ENCODE results near the gene SUGCT. TPM values are rescaled to one million over a fixed set of nuclear protein-coding genes. Genes with fewer than 3 reads are reported as not detected.

SUGCT gene
- total RNA-seq, 4 donors from 2014 or later: 7.8 to 15.0 (median 12.8) TPM

DNA sequence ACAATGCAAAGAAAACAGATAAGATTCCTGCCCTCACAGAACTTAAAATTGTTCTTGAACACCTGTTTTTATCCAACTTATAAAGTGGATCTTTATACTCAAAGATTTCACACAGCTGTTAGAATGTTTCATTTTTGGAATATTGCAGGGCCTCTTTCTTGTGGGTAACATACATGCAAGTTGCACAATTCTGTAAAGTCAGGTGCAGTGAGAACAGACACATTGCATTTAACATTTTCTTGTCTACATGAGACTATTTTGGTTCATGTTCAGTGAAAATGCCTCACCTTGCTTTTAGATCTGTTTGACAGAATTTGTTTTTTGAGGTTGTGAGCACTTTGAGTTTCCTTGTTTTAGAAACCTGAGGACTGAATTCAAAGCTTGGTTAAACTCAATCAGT, 707.8 kb downstream of the SUGCT start:
- no peaks in the 10 kb centered on the region for H3K36me3 ChIP-seq
- intact Hi-C loops (cut with DNase I): no loop called here
- H3K27me3 ChIP-seq: no peaks in the 10 kb centered on the region
- no peak overlapping the region for H3K4me3 ChIP-seq
- no peak for DNase-seq (ENCODE audit: extremely low spot score)
- peaks cover 0 to 4% (median 0%) of the 10 kb centered on the region in 4 donors for H3K9me3 ChIP-seq
- H3K27ac ChIP-seq (replicated peaks in 1 of 4): no peak overlapping the region
- peaks cover 0 to 4% (median 0%) of the 10 kb centered on the region in 4 donors for H3K4me1 ChIP-seq
- TF ChIP-seq, protein P1, sequence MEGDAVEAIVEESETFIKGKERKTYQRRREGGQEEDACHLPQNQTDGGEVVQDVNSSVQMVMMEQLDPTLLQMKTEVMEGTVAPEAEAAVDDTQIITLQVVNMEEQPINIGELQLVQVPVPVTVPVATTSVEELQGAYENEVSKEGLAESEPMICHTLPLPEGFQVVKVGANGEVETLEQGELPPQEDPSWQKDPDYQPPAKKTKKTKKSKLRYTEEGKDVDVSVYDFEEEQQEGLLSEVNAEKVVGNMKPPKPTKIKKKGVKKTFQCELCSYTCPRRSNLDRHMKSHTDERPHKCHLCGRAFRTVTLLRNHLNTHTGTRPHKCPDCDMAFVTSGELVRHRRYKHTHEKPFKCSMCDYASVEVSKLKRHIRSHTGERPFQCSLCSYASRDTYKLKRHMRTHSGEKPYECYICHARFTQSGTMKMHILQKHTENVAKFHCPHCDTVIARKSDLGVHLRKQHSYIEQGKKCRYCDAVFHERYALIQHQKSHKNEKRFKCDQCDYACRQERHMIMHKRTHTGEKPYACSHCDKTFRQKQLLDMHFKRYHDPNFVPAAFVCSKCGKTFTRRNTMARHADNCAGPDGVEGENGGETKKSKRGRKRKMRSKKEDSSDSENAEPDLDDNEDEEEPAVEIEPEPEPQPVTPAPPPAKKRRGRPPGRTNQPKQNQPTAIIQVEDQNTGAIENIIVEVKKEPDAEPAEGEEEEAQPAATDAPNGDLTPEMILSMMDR (IDR thresholded peaks at IDR 0.05): no peak
- TF ChIP-seq EP300 (IDR thresholded peaks at IDR 0.05) (no peak), POLR2A (IDR thresholded peaks at IDR 0.05; ENCODE audit: low read depth) (no peak), POLR2AphosphoS5 (IDR thresholded peaks at IDR 0.05) (no peak)

DNA sequence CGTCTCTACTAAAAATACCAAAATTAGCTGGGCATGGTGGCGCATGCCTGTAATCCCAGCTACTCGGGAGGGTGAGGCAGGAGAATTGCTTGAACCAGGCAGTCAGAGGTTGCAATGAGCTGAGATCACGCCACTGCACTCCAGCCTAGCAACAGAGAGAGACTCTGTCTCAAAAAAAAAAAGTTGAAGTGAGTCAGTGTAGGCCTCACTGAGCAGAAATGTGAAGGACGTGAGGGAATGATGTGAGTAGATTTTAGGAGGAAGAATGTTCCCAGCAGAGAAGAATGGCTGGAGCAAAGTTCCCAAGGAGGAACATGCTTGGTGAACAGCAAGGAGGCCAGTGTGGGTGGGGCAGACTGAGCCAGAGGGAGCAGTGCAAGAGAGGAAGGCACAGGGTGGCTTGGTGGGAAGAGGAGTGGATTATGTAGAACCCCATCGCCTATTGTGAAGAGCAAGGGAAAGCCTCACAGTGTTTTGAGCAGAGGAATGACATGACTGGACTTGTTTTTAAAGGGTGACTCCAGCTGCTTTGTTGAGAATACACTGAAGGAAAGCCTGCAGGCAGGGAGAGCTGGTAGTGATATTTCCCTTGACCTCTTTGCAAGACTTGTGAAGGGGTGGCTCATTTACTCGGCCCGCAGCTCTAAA, 708.7 kb downstream of the SUGCT start:
- H3K4me3 ChIP-seq: no peak overlapping the region
- H3K27ac ChIP-seq (replicated peaks in 1 of 4): no peak overlapping the region
- DNase-seq (ENCODE audit: extremely low spot score): no peak
- H3K36me3 ChIP-seq: no peaks in the 10 kb centered on the region
- H3K27me3 ChIP-seq: no peaks in the 10 kb centered on the region
- H3K4me1 ChIP-seq: peaks cover 0 to 4% (median 0%) of the 10 kb centered on the region in 4 donors
- WGBS: 93% methylated on average over 8 of the region's 8 CpGs
- TF ChIP-seq EP300 (IDR thresholded peaks at IDR 0.05): no peak
- no peak for TF ChIP-seq POLR2A (IDR thresholded peaks at IDR 0.05; ENCODE audit: low read depth)
- no peak for TF ChIP-seq POLR2AphosphoS5 (IDR thresholded peaks at IDR 0.05)
- TF ChIP-seq, protein P1 (IDR thresholded peaks at IDR 0.05): no peak
- intact Hi-C loops (cut with DNase I): no loop called here
- peaks cover 0 to 4% (median 0%) of the 10 kb centered on the region in 4 donors for H3K9me3 ChIP-seq

DNA sequence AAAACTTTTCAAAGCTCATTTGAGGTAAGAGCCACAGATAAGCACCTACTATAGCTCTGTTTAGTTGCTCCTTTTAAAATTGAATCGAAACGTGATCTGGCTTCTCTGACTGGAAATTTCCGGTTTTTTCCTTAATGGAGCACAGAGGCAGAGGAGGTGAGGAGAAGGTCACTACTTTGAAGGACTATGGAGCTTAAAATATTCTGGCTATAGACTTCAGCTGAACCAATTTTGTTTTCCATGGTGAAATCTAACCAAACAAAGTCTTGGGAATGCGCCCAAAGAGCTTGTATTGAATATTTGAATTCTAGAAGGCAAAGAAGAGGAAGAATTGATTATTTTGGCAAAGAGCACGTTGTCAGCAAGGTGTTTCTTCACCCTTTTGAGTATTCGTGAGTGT, 711.1 kb downstream of the SUGCT start:
- H3K36me3 ChIP-seq: no peaks in the 10 kb centered on the region
- peaks cover 0 to 12% (median 6%) of the 10 kb centered on the region in 4 donors for H3K4me1 ChIP-seq
- H3K4me3 ChIP-seq: no peak overlapping the region
- WGBS: 50% methylated on average over 6 of the region's 6 CpGs
- intact Hi-C loops (cut with DNase I): no loop called here
- DNase-seq (ENCODE audit: extremely low spot score): no peak
- TF ChIP-seq POLR2AphosphoS5 (IDR thresholded peaks at IDR 0.05): no peak
- TF ChIP-seq, protein P1 (IDR thresholded peaks at IDR 0.05): no peak
- no peak overlapping the region for H3K27ac ChIP-seq (replicated peaks in 1 of 4)
- H3K27me3 ChIP-seq: no peaks in the 10 kb centered on the region
- H3K9me3 ChIP-seq: no peaks in the 10 kb centered on the region

DNA sequence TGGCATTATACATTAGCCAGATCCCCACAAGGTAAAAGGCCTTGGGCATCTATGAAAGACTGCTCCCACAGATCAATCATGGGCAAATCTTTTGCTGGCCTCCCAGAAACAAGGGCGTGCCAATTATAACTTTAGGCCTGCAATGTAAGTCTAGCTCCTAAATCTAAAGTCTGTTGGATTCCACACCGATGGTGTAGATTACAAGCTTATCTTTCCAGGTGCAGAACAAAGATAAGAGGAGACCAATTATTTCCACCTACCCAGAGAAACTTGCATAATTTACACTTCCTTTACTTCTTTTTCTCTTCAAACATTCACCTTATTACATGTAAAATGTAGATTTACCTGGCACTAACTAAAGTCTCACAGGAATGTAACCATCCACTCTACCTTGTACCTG, 713.1 kb downstream of the SUGCT start:
- WGBS: 45% methylated on average over 2 of the region's 2 CpGs
- H3K27me3 ChIP-seq: no peaks in the 10 kb centered on the region
- H3K27ac ChIP-seq (replicated peaks in 1 of 4): no peak overlapping the region
- H3K4me3 ChIP-seq: no peak overlapping the region
- no peak for DNase-seq (ENCODE audit: extremely low spot score)
- intact Hi-C loops (cut with DNase I): no loop called here
- no peaks in the 10 kb centered on the region for H3K9me3 ChIP-seq
- no peaks in the 10 kb centered on the region for H3K36me3 ChIP-seq
- TF ChIP-seq POLR2A (IDR thresholded peaks at IDR 0.05; ENCODE audit: low read depth) (no peak), EP300 (IDR thresholded peaks at IDR 0.05) (no peak), POLR2AphosphoS5 (IDR thresholded peaks at IDR 0.05) (no peak)
- TF ChIP-seq, protein P1 (IDR thresholded peaks at IDR 0.05): no peak
- H3K4me1 ChIP-seq: peaks cover 0 to 12% (median 6%) of the 10 kb centered on the region in 4 donors

Measured in esophagus muscularis mucosa (tissue), 4 donors.